ENCODE data around the gene NRP2.

Gene NRP2

GRCh38 chr2:205695460-205695991 is 13.2 kb downstream of the NRP2 start:
- no peak for TF ChIP-seq ZNF8 (CRISPR knock-in tag; IDR thresholded peaks at IDR 0.05)
- no peak for TF ChIP-seq ZNF70 (CRISPR knock-in tag; IDR thresholded peaks at IDR 0.05)
- no peak for TF ChIP-seq CREB5 (CRISPR knock-in tag; IDR thresholded peaks at IDR 0.05; ENCODE audit: low read depth)
- TF ChIP-seq ZC3H10 (CRISPR knock-in tag; IDR thresholded peaks at IDR 0.05), result no peak
- no peak for TF ChIP-seq ZFP30 (CRISPR knock-in tag; IDR thresholded peaks at IDR 0.05)
- no peak for TF ChIP-seq SNAI2 (CRISPR knock-in tag; IDR thresholded peaks at IDR 0.05)
- peak; percentile 70 for ATAC-seq

DNA sequence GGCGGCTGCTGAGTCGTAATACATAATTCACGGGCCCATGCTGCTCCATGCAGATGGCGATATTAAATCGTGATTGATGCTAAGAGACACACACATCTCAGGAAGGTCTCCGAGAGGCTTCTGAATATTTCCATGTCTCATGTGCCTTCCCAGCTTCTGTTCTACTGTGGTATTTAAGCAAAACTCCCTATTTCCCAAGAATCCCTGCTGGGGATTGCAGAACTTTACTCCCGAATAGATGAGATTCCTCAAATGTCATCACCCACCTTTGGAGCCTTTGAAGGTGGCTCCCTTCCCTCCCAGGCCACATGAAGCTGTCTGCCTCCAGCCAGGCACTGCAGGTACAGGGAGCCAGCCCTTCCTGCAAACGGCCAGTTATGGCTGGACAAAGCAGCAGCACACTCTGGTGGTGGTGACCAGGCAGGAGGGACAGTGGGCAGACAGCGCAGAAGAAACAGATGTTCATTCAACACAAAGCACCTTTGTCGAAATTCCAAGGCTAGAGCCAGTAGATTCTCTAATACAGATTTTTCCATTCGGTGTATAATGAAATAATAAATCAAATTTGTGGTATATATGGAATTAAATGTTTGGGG is 14.1 kb downstream of the NRP2 start:
- TF ChIP-seq, protein P1, sequence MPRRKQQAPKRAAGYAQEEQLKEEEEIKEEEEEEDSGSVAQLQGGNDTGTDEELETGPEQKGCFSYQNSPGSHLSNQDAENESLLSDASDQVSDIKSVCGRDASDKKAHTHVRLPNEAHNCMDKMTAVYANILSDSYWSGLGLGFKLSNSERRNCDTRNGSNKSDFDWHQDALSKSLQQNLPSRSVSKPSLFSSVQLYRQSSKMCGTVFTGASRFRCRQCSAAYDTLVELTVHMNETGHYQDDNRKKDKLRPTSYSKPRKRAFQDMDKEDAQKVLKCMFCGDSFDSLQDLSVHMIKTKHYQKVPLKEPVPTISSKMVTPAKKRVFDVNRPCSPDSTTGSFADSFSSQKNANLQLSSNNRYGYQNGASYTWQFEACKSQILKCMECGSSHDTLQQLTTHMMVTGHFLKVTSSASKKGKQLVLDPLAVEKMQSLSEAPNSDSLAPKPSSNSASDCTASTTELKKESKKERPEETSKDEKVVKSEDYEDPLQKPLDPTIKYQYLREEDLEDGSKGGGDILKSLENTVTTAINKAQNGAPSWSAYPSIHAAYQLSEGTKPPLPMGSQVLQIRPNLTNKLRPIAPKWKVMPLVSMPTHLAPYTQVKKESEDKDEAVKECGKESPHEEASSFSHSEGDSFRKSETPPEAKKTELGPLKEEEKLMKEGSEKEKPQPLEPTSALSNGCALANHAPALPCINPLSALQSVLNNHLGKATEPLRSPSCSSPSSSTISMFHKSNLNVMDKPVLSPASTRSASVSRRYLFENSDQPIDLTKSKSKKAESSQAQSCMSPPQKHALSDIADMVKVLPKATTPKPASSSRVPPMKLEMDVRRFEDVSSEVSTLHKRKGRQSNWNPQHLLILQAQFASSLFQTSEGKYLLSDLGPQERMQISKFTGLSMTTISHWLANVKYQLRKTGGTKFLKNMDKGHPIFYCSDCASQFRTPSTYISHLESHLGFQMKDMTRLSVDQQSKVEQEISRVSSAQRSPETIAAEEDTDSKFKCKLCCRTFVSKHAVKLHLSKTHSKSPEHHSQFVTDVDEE (CRISPR knock-in tag; IDR thresholded peaks at IDR 0.05), result no peak
- TF ChIP-seq ZNF8 (CRISPR knock-in tag; IDR thresholded peaks at IDR 0.05) (no peak), ESRRG (CRISPR knock-in tag; IDR thresholded peaks at IDR 0.05) (no peak), ISL1 (CRISPR knock-in tag; IDR thresholded peaks at IDR 0.05) (no peak), GLIS3 (CRISPR knock-in tag; IDR thresholded peaks at IDR 0.05) (no peak)
- peak; percentile 63 for ATAC-seq

DNA sequence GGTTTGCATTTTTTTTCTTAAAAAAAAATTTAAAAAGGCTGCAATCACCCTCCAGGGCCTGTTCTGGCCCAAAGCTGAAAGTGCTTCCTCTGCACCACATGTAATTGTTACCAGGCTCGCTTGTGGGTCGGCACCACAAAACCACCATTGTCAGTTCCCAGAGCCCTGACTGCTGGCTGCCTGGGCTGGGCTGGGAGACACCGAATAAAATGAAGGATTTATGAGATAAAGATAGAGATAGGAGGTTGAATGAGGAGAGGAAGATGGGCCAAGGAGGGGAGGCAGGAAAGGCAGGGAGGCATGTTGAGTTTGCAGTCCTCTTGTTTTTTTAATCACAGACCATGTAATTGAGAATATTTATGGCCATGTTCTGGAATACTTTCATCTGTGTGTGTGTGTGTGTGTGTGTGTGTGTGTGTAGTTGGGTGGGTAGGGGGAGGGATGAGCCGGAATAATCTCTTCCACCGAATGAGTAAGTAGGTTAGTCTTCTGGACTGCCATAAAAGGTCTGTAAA is 14.7 kb downstream of the NRP2 start:
- ATAC-seq, result peak; percentile 30
- peak; percentile 82 for TF ChIP-seq ZNF70 (CRISPR knock-in tag; IDR thresholded peaks at IDR 0.05)
- TF ChIP-seq, protein P2, sequence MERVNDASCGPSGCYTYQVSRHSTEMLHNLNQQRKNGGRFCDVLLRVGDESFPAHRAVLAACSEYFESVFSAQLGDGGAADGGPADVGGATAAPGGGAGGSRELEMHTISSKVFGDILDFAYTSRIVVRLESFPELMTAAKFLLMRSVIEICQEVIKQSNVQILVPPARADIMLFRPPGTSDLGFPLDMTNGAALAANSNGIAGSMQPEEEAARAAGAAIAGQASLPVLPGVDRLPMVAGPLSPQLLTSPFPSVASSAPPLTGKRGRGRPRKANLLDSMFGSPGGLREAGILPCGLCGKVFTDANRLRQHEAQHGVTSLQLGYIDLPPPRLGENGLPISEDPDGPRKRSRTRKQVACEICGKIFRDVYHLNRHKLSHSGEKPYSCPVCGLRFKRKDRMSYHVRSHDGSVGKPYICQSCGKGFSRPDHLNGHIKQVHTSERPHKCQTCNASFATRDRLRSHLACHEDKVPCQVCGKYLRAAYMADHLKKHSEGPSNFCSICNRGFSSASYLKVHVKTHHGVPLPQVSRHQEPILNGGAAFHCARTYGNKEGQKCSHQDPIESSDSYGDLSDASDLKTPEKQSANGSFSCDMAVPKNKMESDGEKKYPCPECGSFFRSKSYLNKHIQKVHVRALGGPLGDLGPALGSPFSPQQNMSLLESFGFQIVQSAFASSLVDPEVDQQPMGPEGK (CRISPR knock-in tag; IDR thresholded peaks at IDR 0.05; ENCODE audit: borderline replicate concordance), result peak; percentile 45; the same call in 1 of the 2 replicates
- TF ChIP-seq ARNTL (CRISPR knock-in tag; IDR thresholded peaks at IDR 0.05; ENCODE audit: borderline replicate concordance, low read depth), result no peak

DNA sequence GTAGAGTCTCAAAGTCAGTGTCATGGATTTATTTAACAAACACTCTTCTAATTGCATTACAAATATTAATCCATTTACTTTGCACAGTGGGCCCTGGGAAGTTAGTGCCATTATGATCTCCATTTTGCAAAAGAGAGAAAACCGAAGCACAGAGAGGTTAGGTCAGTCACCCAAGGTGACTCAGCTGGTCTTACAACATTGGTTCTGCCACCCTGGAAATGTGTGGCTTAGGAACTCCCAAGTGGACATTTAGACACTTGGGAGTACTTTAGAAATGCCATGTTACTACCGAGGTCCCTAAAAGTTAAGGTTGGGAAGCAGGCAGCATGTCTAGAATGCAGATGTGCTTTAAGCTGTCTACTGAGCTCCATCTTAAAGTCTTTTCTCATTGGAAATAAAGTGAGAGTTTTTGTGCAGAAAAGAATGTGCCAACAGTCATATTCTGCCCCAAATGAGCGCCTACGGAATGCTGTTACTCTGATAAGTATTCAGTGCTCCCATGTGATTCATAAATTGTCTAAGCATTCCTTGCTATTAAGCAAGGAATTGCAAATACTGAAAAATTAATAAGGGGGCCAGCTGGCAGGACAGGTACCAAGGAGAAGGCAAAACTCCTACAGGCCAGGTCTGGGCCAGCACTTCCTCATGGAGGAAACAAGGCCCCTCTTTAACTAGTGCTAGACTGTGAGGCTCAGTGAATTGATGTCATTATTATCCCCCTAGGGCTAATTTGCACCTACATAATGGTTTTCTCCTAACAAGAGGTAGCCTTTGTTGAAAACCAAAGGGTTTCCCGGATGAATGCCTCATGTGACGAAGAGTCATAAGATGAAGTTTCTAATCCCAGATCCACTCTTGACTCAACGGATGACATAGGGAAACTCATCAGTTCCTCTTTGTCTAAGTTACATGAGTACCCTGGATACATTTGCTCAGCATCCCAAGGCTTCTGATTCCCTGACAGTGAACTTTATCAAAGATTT is 16.3 kb downstream of the NRP2 start:
- ATAC-seq, result no peak
- TF ChIP-seq CSRNP3 (CRISPR knock-in tag; IDR thresholded peaks at IDR 0.05), result no peak
- no peak for TF ChIP-seq PPARA (CRISPR knock-in tag; IDR thresholded peaks at IDR 0.05; ENCODE audit: borderline replicate concordance)
- TF ChIP-seq, protein P2 (CRISPR knock-in tag; IDR thresholded peaks at IDR 0.05; ENCODE audit: borderline replicate concordance), result no peak
- TF ChIP-seq OSR1 (CRISPR knock-in tag; IDR thresholded peaks at IDR 0.05), result no peak
- TF ChIP-seq CSDC2 (CRISPR knock-in tag; IDR thresholded peaks at IDR 0.05), result no peak
- TF ChIP-seq ZNF70 (CRISPR knock-in tag; IDR thresholded peaks at IDR 0.05), result no peak
- TF ChIP-seq ZFP30 (CRISPR knock-in tag; IDR thresholded peaks at IDR 0.05), result no peak
- TF ChIP-seq ZNF8 (CRISPR knock-in tag; IDR thresholded peaks at IDR 0.05), result no peak
